ENCODE results near the gene THADA. TPM values are rescaled to one million over a fixed set of nuclear protein-coding genes. Genes with fewer than 3 reads are reported as not detected.

THADA gene
- total RNA-seq, 2 donors from 2014 or later: 36.3 to 36.9 TPM

DNA sequence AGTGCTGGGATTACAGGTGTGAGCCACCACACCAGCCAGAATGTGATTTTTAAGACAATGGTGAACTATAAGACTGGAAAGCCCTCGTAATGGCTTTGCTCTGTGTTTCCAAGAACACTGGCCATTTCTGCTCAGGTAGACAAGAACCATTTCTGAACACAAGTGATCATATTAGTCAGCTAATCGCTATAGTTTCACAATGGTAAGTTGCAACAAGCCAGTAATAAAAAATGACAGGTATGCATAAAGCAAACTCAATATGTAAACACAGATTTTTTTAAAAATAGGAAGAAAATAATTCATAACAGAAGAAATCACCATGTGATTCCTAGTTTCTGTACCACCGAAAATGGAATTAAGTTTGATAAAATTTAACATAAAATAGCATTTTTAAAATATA is 166.5 kb downstream of the THADA start:
- Mint-ChIP-seq H3K27me3 (no peaks in the 10 kb centered on the region), H3K9me3 (no peaks in the 10 kb centered on the region), H3K36me3 (ENCODE audit: low read depth) (peaks cover 38% of the 10 kb centered on the region), H3K27ac (no peak overlapping the region), H3K4me1 (peaks cover 22% of the 10 kb centered on the region), H3K4me3 (no peak overlapping the region)
- no peak for ATAC-seq (replicated peaks)

DNA sequence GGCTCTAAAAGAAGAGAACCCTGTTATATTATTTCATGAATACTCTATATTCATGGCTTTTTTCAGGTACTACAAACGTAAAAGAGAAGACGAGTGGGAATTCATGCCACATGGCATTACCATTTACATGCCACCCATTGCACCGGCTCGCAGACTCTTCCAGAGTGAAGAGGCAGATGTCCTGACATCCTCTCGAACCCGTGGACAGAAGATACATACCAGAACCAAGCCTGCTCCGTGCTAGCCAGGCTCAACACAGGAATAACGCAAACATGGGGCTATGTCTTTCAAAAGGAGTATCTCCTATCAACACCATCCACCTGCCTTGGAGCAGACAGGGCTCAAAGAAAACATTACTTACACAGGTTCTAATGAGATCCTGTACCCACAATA is 168.8 kb downstream of the THADA start:
- Mint-ChIP-seq H3K36me3 (ENCODE audit: low read depth) (peaks cover 59% of the 10 kb centered on the region), H3K27me3 (no peaks in the 10 kb centered on the region), H3K4me3 (peak overlapping the region; percentile 64), H3K9me3 (no peaks in the 10 kb centered on the region), H3K27ac (peak overlapping the region; percentile 83), H3K4me1 (peaks cover 26% of the 10 kb centered on the region)
- ATAC-seq (replicated peaks): no peak

DNA sequence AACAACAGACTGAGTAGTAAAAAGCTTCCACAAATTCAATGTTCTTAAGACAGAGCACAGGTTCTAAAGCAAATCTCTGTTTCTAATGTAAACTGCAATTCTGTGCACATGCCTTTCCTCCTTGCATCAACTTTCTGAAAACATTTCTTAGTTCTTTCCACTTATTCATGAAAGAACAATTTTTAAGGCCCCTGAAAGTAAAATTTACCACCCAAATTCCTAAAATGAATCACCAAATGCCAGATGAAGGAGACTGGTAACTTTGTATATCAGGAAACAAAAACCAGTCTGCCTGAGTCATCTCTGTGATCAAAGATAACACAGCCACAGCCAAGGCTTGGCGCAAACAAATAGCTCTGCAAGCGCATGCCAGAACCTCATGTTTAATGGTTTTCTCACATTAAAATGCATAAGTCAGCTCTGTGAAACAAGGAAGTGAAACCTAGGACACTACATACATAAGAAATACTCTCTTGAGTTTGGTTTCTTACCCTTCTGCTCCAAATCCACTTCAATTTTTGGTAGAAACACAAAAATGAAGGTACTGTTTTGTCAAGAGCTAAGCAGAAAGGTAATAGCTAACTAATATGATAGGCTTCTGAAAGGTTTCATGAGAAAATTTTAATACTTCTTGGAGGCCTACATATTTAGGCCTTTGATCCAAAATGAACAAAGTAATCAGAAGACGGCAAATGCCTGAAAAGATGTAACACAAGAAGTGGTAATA is 169.4 kb downstream of the THADA start:
- peak; percentile 93 for ATAC-seq (replicated peaks)
- Mint-ChIP-seq H3K36me3 (ENCODE audit: low read depth) (peaks cover 64% of the 10 kb centered on the region), H3K9me3 (no peaks in the 10 kb centered on the region), H3K27me3 (no peaks in the 10 kb centered on the region), H3K4me1 (peaks cover 26% of the 10 kb centered on the region), H3K27ac (peak overlapping the region; percentile 83), H3K4me3 (peak overlapping the region; percentile 64)

GRCh38 chr2:43425659-43426058 is 170.2 kb downstream of the THADA start:
- peak overlapping the region; percentile 2 for H3K4me3 Mint-ChIP-seq
- ATAC-seq (replicated peaks): no peak
- peaks cover 60% of the 10 kb centered on the region for H3K36me3 Mint-ChIP-seq (ENCODE audit: low read depth)

GRCh38 chr2:43424262-43425207 is 171.3 kb downstream of the THADA start:
- Mint-ChIP-seq H3K36me3 (ENCODE audit: low read depth) (peaks cover 64% of the 10 kb centered on the region), H3K4me1 (peaks cover 26% of the 10 kb centered on the region), H3K27ac (no peak overlapping the region), H3K4me3 (peak overlapping the region; percentile 2), H3K9me3 (no peaks in the 10 kb centered on the region), H3K27me3 (no peaks in the 10 kb centered on the region)
- ATAC-seq (replicated peaks): peak; percentile 57

More at GRCh38 chr2:43425659-43426058, 170.2 kb downstream of the THADA start:
- H3K4me1 Mint-ChIP-seq: peaks cover 26% of the 10 kb centered on the region
- H3K27ac Mint-ChIP-seq: no peak overlapping the region
- no peaks in the 10 kb centered on the region for H3K27me3 Mint-ChIP-seq
- no peaks in the 10 kb centered on the region for H3K9me3 Mint-ChIP-seq

- H3K4me1 Mint-ChIP-seq: peaks cover 26% of the 10 kb centered on the region
- peak overlapping the region; percentile 2 for H3K4me3 Mint-ChIP-seq
- no peak for ATAC-seq (replicated peaks)
- no peak overlapping the region for H3K27ac Mint-ChIP-seq
- no peaks in the 10 kb centered on the region for H3K27me3 Mint-ChIP-seq
- no peaks in the 10 kb centered on the region for H3K9me3 Mint-ChIP-seq
- H3K36me3 Mint-ChIP-seq (ENCODE audit: low read depth): peaks cover 64% of the 10 kb centered on the region
Observed at GRCh38 chr2:43423941-43424261, 171.9 kb downstream of the THADA start.

DNA sequence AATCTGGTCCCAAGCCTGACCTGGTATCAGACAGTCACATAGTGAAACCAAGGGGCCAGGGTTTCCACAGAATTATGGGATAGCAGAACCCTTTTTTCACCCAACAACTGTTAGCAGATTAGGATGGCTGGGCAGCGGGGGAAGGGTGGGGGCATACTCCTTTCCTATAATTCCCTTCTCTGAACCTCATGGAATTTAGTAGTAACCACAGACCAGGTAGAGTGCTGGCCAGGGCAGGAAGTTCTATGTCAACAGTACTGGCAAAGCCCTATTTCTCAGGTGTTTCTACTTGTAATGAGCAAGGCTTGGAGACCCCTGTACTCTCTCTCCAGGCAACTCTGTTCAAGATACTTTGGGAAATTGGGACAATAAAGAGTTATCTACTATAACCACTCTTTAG is 174.6 kb downstream of the THADA start:
- H3K4me1 Mint-ChIP-seq: peaks cover 16% of the 10 kb centered on the region
- no peak overlapping the region for H3K27ac Mint-ChIP-seq
- H3K27me3 Mint-ChIP-seq: no peaks in the 10 kb centered on the region
- H3K4me3 Mint-ChIP-seq: no peak overlapping the region
- no peaks in the 10 kb centered on the region for H3K9me3 Mint-ChIP-seq
- peaks cover 48% of the 10 kb centered on the region for H3K36me3 Mint-ChIP-seq (ENCODE audit: low read depth)
- no peak for ATAC-seq (replicated peaks)

- ATAC-seq (replicated peaks): no peak
- peaks cover 47% of the 10 kb centered on the region for H3K36me3 Mint-ChIP-seq (ENCODE audit: low read depth)
- no peaks in the 10 kb centered on the region for H3K27me3 Mint-ChIP-seq
- peaks cover 14% of the 10 kb centered on the region for H3K4me1 Mint-ChIP-seq
- H3K9me3 Mint-ChIP-seq: no peaks in the 10 kb centered on the region
- H3K4me3 Mint-ChIP-seq: no peak overlapping the region
- H3K27ac Mint-ChIP-seq: no peak overlapping the region
Observed at GRCh38 chr2:43420389-43420801, 175.4 kb downstream of the THADA start.

GRCh38 chr2:43419876-43420275 is 176.0 kb downstream of the THADA start:
- no peaks in the 10 kb centered on the region for H3K9me3 Mint-ChIP-seq
- H3K4me1 Mint-ChIP-seq: peaks cover 9% of the 10 kb centered on the region
- no peaks in the 10 kb centered on the region for H3K27me3 Mint-ChIP-seq
- H3K27ac Mint-ChIP-seq: no peak overlapping the region
- no peak overlapping the region for H3K4me3 Mint-ChIP-seq
- no peak for ATAC-seq (replicated peaks)
- peaks cover 51% of the 10 kb centered on the region for H3K36me3 Mint-ChIP-seq (ENCODE audit: low read depth)

DNA sequence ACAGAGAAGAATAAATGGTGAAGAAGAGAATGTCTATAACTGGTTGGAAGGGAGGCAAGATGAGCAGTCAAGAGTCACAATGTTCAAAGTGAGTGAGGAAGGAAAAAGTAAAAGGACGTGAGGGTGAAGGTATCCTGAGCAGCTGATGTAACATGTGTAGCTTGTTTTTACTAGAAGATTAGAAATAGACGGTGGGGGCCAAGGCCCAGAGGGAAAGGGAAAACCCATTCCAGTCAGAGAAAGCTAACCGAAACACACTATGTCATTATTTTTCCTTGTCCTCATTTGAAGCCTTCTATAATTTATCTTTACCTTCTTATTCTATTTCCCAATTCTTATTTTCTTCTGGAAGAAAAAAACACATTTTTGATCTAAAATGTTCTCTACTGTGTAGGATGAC is 176.6 kb downstream of the THADA start:
- H3K36me3 Mint-ChIP-seq (ENCODE audit: low read depth): peaks cover 52% of the 10 kb centered on the region
- ATAC-seq (replicated peaks): no peak
- H3K4me3 Mint-ChIP-seq: no peak overlapping the region

GRCh38 chr2:43418680-43419079 is 177.2 kb downstream of the THADA start:
- Mint-ChIP-seq H3K36me3 (ENCODE audit: low read depth) (peaks cover 52% of the 10 kb centered on the region), H3K4me3 (no peak overlapping the region), H3K27ac (no peak overlapping the region), H3K27me3 (no peaks in the 10 kb centered on the region), H3K9me3 (no peaks in the 10 kb centered on the region), H3K4me1 (no peaks in the 10 kb centered on the region)
- ATAC-seq (replicated peaks): no peak

More for the DNA sequence above, 176.6 kb downstream of the THADA start:
- Mint-ChIP-seq H3K4me1 (peaks cover 3% of the 10 kb centered on the region), H3K9me3 (no peaks in the 10 kb centered on the region), H3K27ac (no peak overlapping the region), H3K27me3 (no peaks in the 10 kb centered on the region)

DNA sequence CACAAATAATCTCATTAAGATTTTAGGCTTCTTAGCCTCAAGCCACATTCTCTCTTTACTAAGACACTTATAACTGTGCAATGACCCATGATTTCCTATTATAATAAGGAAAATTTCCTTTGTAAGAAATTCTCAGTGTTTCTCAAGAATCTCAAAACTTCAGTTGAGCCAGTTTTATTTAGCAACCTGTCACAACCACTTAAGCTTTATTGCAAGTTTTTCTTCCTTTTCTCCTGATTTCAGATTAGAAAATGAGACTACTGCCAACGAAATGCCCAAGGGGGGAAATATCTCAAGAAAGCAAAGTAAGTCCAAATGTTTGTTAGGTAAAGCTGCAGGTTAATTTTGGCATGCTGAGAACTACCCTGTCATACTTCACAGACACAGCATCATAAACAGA is 178.5 kb downstream of the THADA start:
- Mint-ChIP-seq H3K9me3 (no peaks in the 10 kb centered on the region), H3K36me3 (ENCODE audit: low read depth) (peaks cover 46% of the 10 kb centered on the region), H3K27me3 (no peaks in the 10 kb centered on the region), H3K4me1 (no peaks in the 10 kb centered on the region), H3K4me3 (no peak overlapping the region), H3K27ac (no peak overlapping the region)
- no peak for ATAC-seq (replicated peaks)

DNA sequence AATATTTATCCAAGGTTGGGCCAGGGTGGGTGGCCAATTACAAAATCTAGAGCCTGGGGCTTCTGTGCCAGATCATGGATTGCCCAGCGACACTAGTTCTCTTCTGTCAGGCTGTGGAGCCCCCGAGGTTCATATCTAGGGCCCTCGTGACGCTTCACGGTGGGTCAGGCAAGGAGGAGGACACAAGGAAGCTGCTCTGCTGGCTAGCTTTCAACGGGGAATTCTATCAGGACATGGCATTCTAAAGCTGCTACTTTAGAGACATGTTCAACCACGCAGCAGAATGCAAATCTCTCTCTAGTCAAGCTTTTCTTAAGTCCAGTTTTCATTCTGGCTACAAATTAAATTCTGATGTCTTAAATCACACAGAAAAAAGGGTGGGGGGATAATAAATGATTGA is 180.2 kb downstream of the THADA start:
- no peaks in the 10 kb centered on the region for H3K9me3 Mint-ChIP-seq
- H3K4me3 Mint-ChIP-seq: no peak overlapping the region
- no peak overlapping the region for H3K27ac Mint-ChIP-seq
- no peaks in the 10 kb centered on the region for H3K4me1 Mint-ChIP-seq
- no peaks in the 10 kb centered on the region for H3K27me3 Mint-ChIP-seq
- no peak for ATAC-seq (replicated peaks)
- peaks cover 37% of the 10 kb centered on the region for H3K36me3 Mint-ChIP-seq (ENCODE audit: low read depth)

DNA sequence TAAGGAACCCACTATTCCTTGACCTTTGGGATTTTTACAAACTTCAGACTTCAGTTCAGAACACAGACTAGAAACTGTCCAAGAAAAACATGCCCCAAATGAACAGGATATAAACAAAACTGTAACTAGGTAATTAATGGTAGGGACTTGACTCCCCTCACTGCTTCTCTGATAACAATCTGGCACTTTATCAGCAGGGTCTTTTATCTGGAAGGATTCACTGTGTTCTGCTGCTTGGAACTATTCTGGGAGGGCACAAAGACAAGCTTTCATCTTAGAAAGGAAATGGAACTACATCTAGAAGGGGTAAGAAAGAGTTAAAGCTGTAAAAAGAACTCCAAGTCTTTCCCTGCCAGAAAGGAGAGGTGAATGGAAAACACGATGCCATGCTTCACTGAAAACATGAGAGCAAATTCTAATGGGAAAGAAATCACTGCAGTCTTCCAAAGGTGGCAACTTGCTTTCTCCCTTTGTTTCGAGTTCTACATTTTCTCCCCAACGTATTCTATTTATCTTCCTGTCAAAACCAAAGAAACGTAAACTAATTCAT is 181.2 kb downstream of the THADA start:
- Mint-ChIP-seq H3K4me3 (no peak overlapping the region), H3K27me3 (no peaks in the 10 kb centered on the region), H3K4me1 (no peaks in the 10 kb centered on the region), H3K36me3 (ENCODE audit: low read depth) (peaks cover 32% of the 10 kb centered on the region), H3K27ac (no peak overlapping the region), H3K9me3 (no peaks in the 10 kb centered on the region)
- ATAC-seq (replicated peaks): no peak

- Mint-ChIP-seq H3K27ac (no peak overlapping the region), H3K4me3 (no peak overlapping the region), H3K36me3 (ENCODE audit: low read depth) (peaks cover 29% of the 10 kb centered on the region), H3K4me1 (no peaks in the 10 kb centered on the region), H3K9me3 (no peaks in the 10 kb centered on the region), H3K27me3 (no peaks in the 10 kb centered on the region)
- no peak for ATAC-seq (replicated peaks)
Observed at GRCh38 chr2:43414033-43414432, 181.8 kb downstream of the THADA start.
